GM23248 (cell line): Measurements from ENCODE around the gene SALL2. TPM values are rescaled to one million over a fixed set of nuclear protein-coding genes. Genes with fewer than 3 reads are reported as not detected.
A peak's percentile ranks its signal among the peaks of the same experiment; 100 is the strongest.

Experiments
- DNase-seq: peaks from one replicate; pipeline ENCODE4 v3.0.0-alpha.2; 2015
- H2AFZ ChIP-seq: fragments of 200-600 bp; sonication (generic); 2 replicates; pipeline ENCODE4 v1.6.1; 2016; ENCODE audit warnings: antibody characterized with exemption
- H3F3A ChIP-seq: fragments of 200-600 bp; sonication (generic); 2 replicates; pipeline ENCODE4 v1.6.1; 2016; ENCODE audit warnings: mild to moderate bottlenecking, antibody characterized with exemption, mixed run types; ENCODE audit not compliant: insufficient read depth
- H3K27ac ChIP-seq: fragments of 200-600 bp; sonication (generic); 2 replicates; pipeline ENCODE4 v1.5.1; 2016; ENCODE audit warnings: mild to moderate bottlenecking
- H3K27me3 ChIP-seq: fragments of 200-600 bp; sonication (generic); replicated peaks from 2 replicates; pipeline ENCODE4 v1.6.1; 2016; ENCODE audit warnings: mild to moderate bottlenecking; ENCODE audit not compliant: insufficient read depth
- H3K36me3 ChIP-seq: fragments of 200-600 bp; sonication (generic); 2 replicates; pipeline ENCODE4 v1.6.1; 2016; ENCODE audit warnings: low read depth, mild to moderate bottlenecking
- H3K4me1 ChIP-seq: fragments of 200-600 bp; sonication (generic); 2 replicates; pipeline ENCODE4 v1.6.1; 2016; ENCODE audit warnings: mild to moderate bottlenecking; ENCODE audit not compliant: insufficient read depth
- H3K4me2 ChIP-seq: fragments of 200-600 bp; sonication (generic); one replicate; pipeline ENCODE4 v1.6.1; 2016; ENCODE audit warnings: mild to moderate bottlenecking; ENCODE audit not compliant: unreplicated experiment
- H3K4me3 ChIP-seq: fragments of 200-600 bp; sonication (generic); 2 replicates; pipeline ENCODE4 v1.5.1; 2016; ENCODE audit warnings: mild to moderate bottlenecking
- H3K79me2 ChIP-seq: fragments of 200-600 bp; sonication (generic); 2 replicates; pipeline ENCODE4 v1.6.1; 2016; ENCODE audit warnings: mild to moderate bottlenecking; ENCODE audit not compliant: insufficient read depth
- H3K9ac ChIP-seq: fragments of 200-600 bp; sonication (generic); 2 replicates; pipeline ENCODE4 v1.6.1; 2016; ENCODE audit warnings: mild to moderate bottlenecking
- H3K9me2 ChIP-seq: fragments of 200-600 bp; sonication (generic); 2 replicates; pipeline ENCODE4 v1.6.1; 2016; ENCODE audit warnings: mixed run types, mild to moderate bottlenecking, moderate library complexity; ENCODE audit not compliant: insufficient read depth
- H3K9me3 ChIP-seq: fragments of 200-600 bp; sonication (generic); one replicate; pipeline ENCODE4 v1.6.1; 2017; ENCODE audit warnings: low read depth
- H4K20me1 ChIP-seq: fragments of 200-600 bp; sonication (generic); 2 replicates; pipeline ENCODE4 v1.6.0; 2016; ENCODE audit not compliant: insufficient read depth
- EZH2 ChIP-seq: fragments of 200-600 bp; sonication (generic); IDR thresholded peaks from 2 replicates; pipeline ENCODE4 v1.6.1; 2018; ENCODE audit warnings: antibody characterized with exemption, mild to moderate bottlenecking; ENCODE audit not compliant: insufficient read depth, poor library complexity, severe bottlenecking
- EZH2phosphoT487 ChIP-seq: fragments of 200-600 bp; sonication (generic); IDR thresholded peaks from 2 replicates; pipeline ENCODE4 v1.6.1; 2018; ENCODE audit warnings: antibody characterized with exemption, moderate library complexity, mild to moderate bottlenecking, low read depth; ENCODE audit not compliant: insufficient read depth
- WGBS, 2 experiments: methylation state at CpG; one replicate each; pipeline ENCODE4 v1.1.6; 2015 to 2017; ENCODE audit warnings: low lambda C conversion rate in 2 of 2, low coverage in 1 of 2; ENCODE audit errors: missing lambda C conversion rate in 2 of 2; 5-methylcytosine and 5-hydroxymethylcytosine counted together
- in situ Hi-C: fragments of 300-500 bp; cut with MboI; formaldehyde crosslinking; loops from 2 replicates; pipeline ENCODE4 v1.15.0; 2020
- polyA plus RNA-seq: library from polyadenylated mRNA; unstranded; fragments of >200 nt; fragmentation: Nextera tagmentation; extraction: Ambion mirVana; gene quantifications from 2 replicates; pipeline ENCODE4 v1.2.1, GENCODE V29; 2016
- total RNA-seq: library from RNA; depleted of rRNA; stranded (reverse); fragments of >200 nt; shearing (Covaris generic); gene quantifications from 2 replicates; pipeline ENCODE4 v1.2.3, GENCODE V29; 2014

The SALL2 gene
- total and polyA plus RNA-seq, 2 experiments from 2014 or later, result 0.69 to 2.7 TPM

GRCh38 chr14:21526672-21527317 lies 649 bp upstream of the SALL2 start:
- peaks cover 10% of the 10 kb centered on the region; the same call in 1 of the 2 replicates for H3K27me3 ChIP-seq
- WGBS, 2 experiments, result 30 to 40% methylated on average over 11 to 13 of the region's 13 CpGs
- peaks cover 6% of the 10 kb centered on the region; the same call in 1 of the 2 replicates for H3F3A ChIP-seq
- no peak for TF ChIP-seq EZH2phosphoT487
- no peak for TF ChIP-seq EZH2
- no peaks in the 10 kb centered on the region for H3K9me3 ChIP-seq
- no peaks in the 10 kb centered on the region for H3K36me3 ChIP-seq
- H3K4me3 ChIP-seq, result peak overlapping the region; percentile 86
- H4K20me1 ChIP-seq, result no peaks in the 10 kb centered on the region
- H3K9ac ChIP-seq, result 0 out of 2 replicates have a peak overlapping the region, but pooled peaks have one; percentile 71
- peaks cover 1% of the 10 kb centered on the region for H3K4me1 ChIP-seq
- H3K27ac ChIP-seq, result no peak overlapping the region
- H3K4me2 ChIP-seq, result peak overlapping the region; percentile 95
- no peak for DNase-seq
- no peaks in the 10 kb centered on the region for H3K79me2 ChIP-seq
- no peaks in the 10 kb centered on the region for H3K9me2 ChIP-seq
- H2AFZ ChIP-seq, result peak overlapping the region; percentile 96
- in situ Hi-C loops, result no loop called here

GRCh38 chr14:21525571-21525961 lies 580 bp downstream of the SALL2 start:
- Histone ChIP-seq H3K4me1 (peaks cover 13% of the 10 kb centered on the region), H3K36me3 (no peaks in the 10 kb centered on the region), H3F3A (peaks cover 19% of the 10 kb centered on the region), H3K27ac (no peak overlapping the region), H3K79me2 (no peaks in the 10 kb centered on the region), H3K4me2 (peak overlapping the region; percentile 95), H3K9ac (peak overlapping the region; percentile 71), H3K9me3 (no peaks in the 10 kb centered on the region), H3K9me2 (no peaks in the 10 kb centered on the region), H3K27me3 (peaks cover 4% of the 10 kb centered on the region; the same call in 1 of the 2 replicates), H2AFZ (peak overlapping the region; percentile 96), H3K4me3 (peak overlapping the region; percentile 86), H4K20me1 (no peaks in the 10 kb centered on the region)
- peak; percentile 24 for DNase-seq
- 27 to 28% methylated on average over 7 to 12 of the region's 12 CpGs for WGBS, 2 experiments
- in situ Hi-C loops, result no loop called here
- no peak for TF ChIP-seq EZH2

GRCh38 chr14:21524575-21525490 lies 1.3 kb downstream of the SALL2 start:
- Histone ChIP-seq H4K20me1 (no peaks in the 10 kb centered on the region), H3K27ac (no peak overlapping the region), H3K9me2 (no peaks in the 10 kb centered on the region), H3K36me3 (no peaks in the 10 kb centered on the region), H3K4me2 (no peak overlapping the region), H3F3A (peaks cover 19% of the 10 kb centered on the region), H3K4me3 (peak overlapping the region; percentile 86; the same call in 1 of the 2 replicates), H3K4me1 (peaks cover 14% of the 10 kb centered on the region), H3K27me3 (peaks cover 4% of the 10 kb centered on the region; the same call in 1 of the 2 replicates), H3K9ac (no peak overlapping the region), H3K9me3 (no peaks in the 10 kb centered on the region), H2AFZ (0 out of 2 replicates have a peak overlapping the region, but pooled peaks have one; percentile 96), H3K79me2 (no peaks in the 10 kb centered on the region)
- in situ Hi-C loops, result no loop called here
- no peak for DNase-seq
- no peak for TF ChIP-seq EZH2phosphoT487
- no peak for TF ChIP-seq EZH2
- WGBS, 2 experiments, result 77 to 85% methylated on average over 11 to 18 of the region's 18 CpGs

GRCh38 chr14:21523203-21523602 lies 2.9 kb downstream of the SALL2 start:
- WGBS, 2 experiments, result 74 to 76% methylated on average over 7 of the region's 7 CpGs
- in situ Hi-C loops, result no loop called here
- TF ChIP-seq EZH2phosphoT487 (no peak), EZH2 (no peak)
- Histone ChIP-seq H3K9me3 (no peaks in the 10 kb centered on the region), H3K27me3 (no peaks in the 10 kb centered on the region), H3K4me3 (no peak overlapping the region), H4K20me1 (no peaks in the 10 kb centered on the region), H3K4me2 (no peak overlapping the region), H3K9ac (no peak overlapping the region), H3K4me1 (peaks cover 14% of the 10 kb centered on the region), H3K9me2 (no peaks in the 10 kb centered on the region), H2AFZ (no peak overlapping the region), H3K79me2 (no peaks in the 10 kb centered on the region), H3K27ac (no peak overlapping the region), H3F3A (peaks cover 15% of the 10 kb centered on the region), H3K36me3 (no peaks in the 10 kb centered on the region)
- no peak for DNase-seq
